ENCODE results near the gene TPM2.

- TF ChIP-seq POLR2A (IDR thresholded peaks at IDR 0.05; ENCODE audit: low read depth, low read length) (no peak), CREB1 (IDR thresholded peaks at IDR 0.05; ENCODE audit: low read depth) (no peak), ATF7 (IDR thresholded peaks at IDR 0.05; ENCODE audit: low read depth) (no peak), NBN (IDR thresholded peaks at IDR 0.05) (no peak), CTCF (IDR thresholded peaks at IDR 0.05 in 2 of 3, conservative IDR thresholded peaks at IDR 0.05 in 1 of 3; ENCODE audit: control insufficient read depth in 2 of 3, extremely low read depth in 1 of 3, insufficient read depth in 1 of 3, low read depth in 3 of 3, low read length in 3 of 3) (no peak), USF2 (IDR thresholded peaks at IDR 0.05; ENCODE audit: borderline replicate concordance, low read depth, low read length) (no peak)
- TF ChIP-seq, protein P1, sequence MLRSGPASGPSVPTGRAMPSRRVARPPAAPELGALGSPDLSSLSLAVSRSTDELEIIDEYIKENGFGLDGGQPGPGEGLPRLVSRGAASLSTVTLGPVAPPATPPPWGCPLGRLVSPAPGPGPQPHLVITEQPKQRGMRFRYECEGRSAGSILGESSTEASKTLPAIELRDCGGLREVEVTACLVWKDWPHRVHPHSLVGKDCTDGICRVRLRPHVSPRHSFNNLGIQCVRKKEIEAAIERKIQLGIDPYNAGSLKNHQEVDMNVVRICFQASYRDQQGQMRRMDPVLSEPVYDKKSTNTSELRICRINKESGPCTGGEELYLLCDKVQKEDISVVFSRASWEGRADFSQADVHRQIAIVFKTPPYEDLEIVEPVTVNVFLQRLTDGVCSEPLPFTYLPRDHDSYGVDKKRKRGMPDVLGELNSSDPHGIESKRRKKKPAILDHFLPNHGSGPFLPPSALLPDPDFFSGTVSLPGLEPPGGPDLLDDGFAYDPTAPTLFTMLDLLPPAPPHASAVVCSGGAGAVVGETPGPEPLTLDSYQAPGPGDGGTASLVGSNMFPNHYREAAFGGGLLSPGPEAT (IDR thresholded peaks at IDR 0.05; ENCODE audit: low read depth): no peak
Observed at GRCh38 chr9:35639631-35640030, 50.1 kb downstream of the TPM2 start.
